Heart right ventricle (tissue), 16 donors: ENCODE data around the gene NPAS3. TPM values are rescaled to one million over a fixed set of nuclear protein-coding genes. Genes with fewer than 3 reads are reported as not detected.

ENCODE experiments used
- ATAC-seq, 8 donors: fragments of 200-7000 bp; cut with Tn5 transposase; one replicate each; pipeline ENCODE4 v1.9.1; 2020; ENCODE audit warnings: mild to moderate bottlenecking in 8 of 8, moderate library complexity in 8 of 8, moderate number of reproducible peaks in 1 of 8
- DNase-seq, 2 donors: peaks; one replicate each; pipeline ENCODE4 v3.0.0-alpha.2; 2020
- H3K27ac ChIP-seq, 10 donors: fragments of 200-600 bp; sonication (generic) in 2 of 10; one replicate each; pipeline versions ENCODE4 v1.5.0 to v1.8.0; 2020 to 2022; ENCODE audit warnings: mild to moderate bottlenecking in 3 of 10
- H3K27me3 ChIP-seq, 7 donors: fragments of 200-600 bp; one replicate each; pipeline ENCODE4 v1.8.0; 2021 to 2022; ENCODE audit warnings: mild to moderate bottlenecking in 2 of 7
- H3K36me3 ChIP-seq, 9 donors: fragments of 200-600 bp; sonication (generic) in 1 of 9; one replicate each; pipeline versions ENCODE4 v1.5.0 to v1.8.0; 2020 to 2022; ENCODE audit warnings: mild to moderate bottlenecking in 2 of 9
- H3K4me1 ChIP-seq, 9 donors: fragments of 200-600 bp; sonication (generic) in 1 of 9; one replicate each; pipeline versions ENCODE4 v1.5.0 to v1.8.0; 2020 to 2022; ENCODE audit warnings: mild to moderate bottlenecking in 4 of 9
- H3K4me3 ChIP-seq, 10 donors: fragments of 200-600 bp; sonication (generic) in 2 of 10; one replicate each; pipeline versions ENCODE4 v1.5.0 to v1.8.0; 2020 to 2022; ENCODE audit warnings: mild to moderate bottlenecking in 7 of 10, moderate library complexity in 2 of 10
- H3K9me3 ChIP-seq, 11 donors: fragments of 200-600 bp in 10 of 11; sonication (generic) in 2 of 11; one replicate each; pipeline versions ENCODE4 v1.5.0 to v1.8.0; 2013 to 2022; ENCODE audit warnings: mild to moderate bottlenecking in 2 of 11, control low read depth in 1 of 11, moderate library complexity in 1 of 11
- CTCF ChIP-seq, 9 donors: fragments of 200-600 bp; sonication (generic) in 2 of 9; IDR thresholded peaks; one replicate each; pipeline versions ENCODE4 v1.5.0 to v1.8.0; 2021 to 2022; ENCODE audit warnings: antibody characterized with exemption in 9 of 9, mild to moderate bottlenecking in 5 of 9, moderate library complexity in 1 of 9
- WGBS, 2 donors: extraction: QIAGEN DNeasy Blood & Tissue Kit; methylation state at CpG; one replicate each; pipeline ENCODE4 v1.1.7; 2013; ENCODE audit warnings: inconsistent platforms in 1 of 2; 5-methylcytosine and 5-hydroxymethylcytosine counted together
- intact Hi-C, 10 donors: fragments of 100-400 bp; cut with DNase I; formaldehyde crosslinking; loops; one replicate each; pipeline versions ENCODE4 v1.11.1 to v1.14.2; 2022
- polyA plus RNA-seq, 2 donors: library from polyadenylated mRNA; stranded (reverse); fragments of 200-250 nt; gene quantifications; one replicate each; pipeline ENCODE4 v1.2.3, GENCODE V29; 2013
- total RNA-seq, 10 donors: library from RNA; stranded (reverse); fragmentation: NEBNext Ultra II Directional in 3 of 10; extraction: Animal tissue kit (Norgen Biotek cat#: 25700) in 3 of 10; gene quantifications; one replicate each; pipeline versions ENCODE4 v1.2.1 to v1.2.4, GENCODE V29; 2021 to 2023
- donor health status: Arrhythmogenic right ventricular cardiomyopathy.
- donor health status: ischemic (EF 13 %, LVEDD 7.1; RV severe dilation, severe dysfunction).
- donor health status: healthy with polysubstance abuse.
- donor health status: DM: no; HTN: yes; CAD: no.
- donor health status: DM: no; HTN: no; CAD: no.
- donor health status: ischemic (EF 25% LVEDD 6.9; RV normal size, moderate dysfunction).
- donor health status: ischemic (EF 25% LVEDD 5.7; RV mildly dilated, moderate dysfunction).
- donor health status: healthy.
- donor health status: DM: yes; HTN: yes; CAD: no.
- donor health status: Ischemic cardiomyopathy.
- donor health status: ischemic (EF 35%, LVEDD 5.7; RV mildly dilated, moderate dysfunction).
- donor health status: nonischemic (EF 11% LVEDD 7.7; RV severe dilation, severe dysfunction).
- donor health status: DM: yes; HTN: yes; CAD: no.
- donor health status: PGD.
- donor health status: ischemic (EF 29% LVEDD 5.4; RV normal size, mild dysfunction).
- donor health status: nonischemic (EF 23%, LVEDD 6.1; RV moderate dilation, normal function).

Gene NPAS3
- total and polyA plus RNA-seq, 12 donors = 0.12 to 2.8 (median 0.99) TPM

DNA sequence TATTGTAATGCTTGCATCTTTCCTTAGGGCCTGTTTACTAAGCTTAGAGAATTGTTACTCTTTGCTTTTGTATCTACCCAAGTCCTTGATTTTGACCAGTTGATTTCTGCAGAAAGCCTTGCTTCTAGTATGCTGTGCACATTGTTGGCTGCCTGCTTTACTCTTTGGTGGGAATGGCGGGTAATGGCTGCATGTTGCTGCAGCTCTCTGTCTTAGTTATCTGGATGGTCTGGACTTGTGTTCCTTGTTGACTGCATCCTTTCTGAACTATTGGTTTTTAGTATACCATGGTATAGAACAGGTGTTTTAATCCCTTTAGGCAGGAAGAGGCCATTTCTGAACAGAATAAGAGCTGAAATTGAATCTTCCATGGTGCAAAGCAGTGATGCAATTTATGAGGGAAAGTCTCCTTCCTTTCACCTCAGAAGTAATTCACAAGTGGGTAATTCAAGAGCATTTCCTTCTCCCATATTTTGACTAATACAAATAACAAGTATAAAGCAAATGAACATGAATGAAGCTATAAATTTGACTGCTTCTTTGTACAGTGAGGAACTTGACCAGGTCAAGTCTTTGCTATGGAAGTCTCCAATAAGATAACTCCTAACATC lies 466.4 kb downstream of the NPAS3 start:
- Histone ChIP-seq H3K9me3 (peaks cover 0 to 25% (median 9%) of the 10 kb centered on the region in 11 donors), H3K36me3 (no peaks in the 10 kb centered on the region), H3K4me3 (no peak overlapping the region), H3K4me1 (no peaks in the 10 kb centered on the region), H3K27me3 (no peaks in the 10 kb centered on the region), H3K27ac (no peak overlapping the region)
- ATAC-seq = no peak
- WGBS, 2 donors = 98 to 100% methylated on average over 1 of the region's 1 CpG
- intact Hi-C loops = no loop called here
- TF ChIP-seq CTCF (IDR thresholded peaks at IDR 0.05) = no peak
- no peak for DNase-seq

DNA sequence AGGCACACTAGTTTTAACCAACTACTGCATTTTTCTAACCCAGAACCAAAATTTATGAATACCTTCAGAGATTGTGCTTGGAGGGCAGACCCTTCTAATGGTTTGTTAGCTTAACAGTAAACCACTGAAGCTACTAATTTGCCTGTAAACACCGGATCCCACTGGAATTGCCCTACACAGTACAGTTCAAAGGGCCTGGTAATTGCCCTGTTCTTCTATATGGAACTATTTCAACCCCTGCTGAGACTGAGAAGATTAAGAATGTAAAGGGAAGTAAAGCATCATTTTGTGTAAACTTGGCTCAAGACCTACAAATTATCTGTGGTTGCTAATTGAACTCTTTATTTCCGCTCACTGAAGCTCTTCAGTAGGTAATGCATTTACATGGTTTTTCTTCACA lies 468.1 kb downstream of the NPAS3 start:
- H3K9me3 ChIP-seq = peaks cover 0 to 25% (median 9%) of the 10 kb centered on the region in 11 donors
- no peak for TF ChIP-seq CTCF (IDR thresholded peaks at IDR 0.05)
- no peaks in the 10 kb centered on the region for H3K27me3 ChIP-seq
- intact Hi-C loops = no loop called here
- DNase-seq (no peak), ATAC-seq (no peak)
- 91 to 94% methylated on average over 2 of the region's 2 CpGs for WGBS, 2 donors
- no peak overlapping the region for H3K4me3 ChIP-seq
- no peaks in the 10 kb centered on the region for H3K4me1 ChIP-seq
- no peak overlapping the region for H3K27ac ChIP-seq
- H3K36me3 ChIP-seq = no peaks in the 10 kb centered on the region

DNA sequence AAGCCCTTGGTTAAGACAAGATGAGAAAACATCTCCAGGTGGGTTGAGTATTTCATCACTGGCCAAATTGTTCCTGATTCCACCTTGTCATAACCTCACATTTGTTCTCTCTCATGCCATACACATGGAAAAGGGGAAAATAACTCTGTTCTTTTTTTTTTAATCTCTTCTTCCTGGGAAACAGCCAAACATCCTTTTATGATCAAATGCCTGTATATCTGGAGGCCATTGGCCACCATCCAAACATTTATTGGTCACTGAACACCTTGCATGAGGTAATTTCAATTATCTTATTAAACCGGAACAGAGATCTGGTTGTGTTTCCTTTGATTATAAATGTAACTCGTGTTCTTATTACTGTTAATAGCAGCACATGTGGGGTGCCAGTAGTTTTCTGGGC lies 469.6 kb downstream of the NPAS3 start:
- 54 to 65% methylated on average over 2 of the region's 2 CpGs for WGBS, 2 donors
- Histone ChIP-seq H3K27me3 (no peaks in the 10 kb centered on the region), H3K36me3 (no peaks in the 10 kb centered on the region), H3K4me1 (peaks cover 0 to 1% (median 0%) of the 10 kb centered on the region in 9 donors), H3K9me3 (peaks cover 0 to 25% (median 9%) of the 10 kb centered on the region in 11 donors), H3K27ac (no peak overlapping the region), H3K4me3 (no peak overlapping the region)
- intact Hi-C loops = no loop called here
- DNase-seq = no peak
- no peak for TF ChIP-seq CTCF (IDR thresholded peaks at IDR 0.05)
- ATAC-seq = no peak

GRCh38 chr14:33412450-33412849 lies 473.8 kb downstream of the NPAS3 start:
- Histone ChIP-seq H3K27ac (no peak overlapping the region), H3K36me3 (no peaks in the 10 kb centered on the region), H3K4me1 (peaks cover 0 to 10% (median 0%) of the 10 kb centered on the region in 9 donors), H3K27me3 (no peaks in the 10 kb centered on the region), H3K9me3 (no peaks in the 10 kb centered on the region), H3K4me3 (no peak overlapping the region)
- no peak for DNase-seq
- intact Hi-C loops = no loop called here
- no peak for ATAC-seq
- no peak for TF ChIP-seq CTCF (IDR thresholded peaks at IDR 0.05)
